ENCODE results near the gene SEMA5A.

SEMA5A gene

GRCh38 chr5:9099689-9100088, 446.2 kb downstream of the SEMA5A start:
- TF ChIP-seq TAF1 (IDR thresholded peaks at IDR 0.05; ENCODE audit: borderline replicate concordance, insufficient read depth, low read length): no peak
- TF ChIP-seq REST (IDR thresholded peaks at IDR 0.05; ENCODE audit: insufficient read depth in 1 of 2, low read depth in 2 of 2, low read length in 2 of 2): no peak
- TF ChIP-seq FOXP2 (optimal IDR thresholded peaks at IDR 0.05; ENCODE audit: borderline replicate concordance, extremely low read depth, extremely low read length, insufficient read depth): no peak
- TF ChIP-seq SIN3A (IDR thresholded peaks at IDR 0.05; ENCODE audit: borderline replicate concordance, insufficient read depth, low read length): no peak
- no peak for TF ChIP-seq POLR2AphosphoS5 (IDR thresholded peaks at IDR 0.05; ENCODE audit: low read depth, low read length)

- TF ChIP-seq SIN3A (IDR thresholded peaks at IDR 0.05; ENCODE audit: borderline replicate concordance, insufficient read depth, low read length) (no peak), REST (IDR thresholded peaks at IDR 0.05; ENCODE audit: insufficient read depth in 1 of 2, low read depth in 2 of 2, low read length in 2 of 2) (no peak), TAF1 (IDR thresholded peaks at IDR 0.05; ENCODE audit: borderline replicate concordance, insufficient read depth, low read length) (no peak), POLR2AphosphoS5 (IDR thresholded peaks at IDR 0.05; ENCODE audit: low read depth, low read length) (no peak), FOXP2 (optimal IDR thresholded peaks at IDR 0.05; ENCODE audit: borderline replicate concordance, extremely low read depth, extremely low read length, insufficient read depth) (no peak)
Measured at GRCh38 chr5:9098990-9099389, 446.9 kb downstream of the SEMA5A start.

GRCh38 chr5:9094582-9094981, 451.3 kb downstream of the SEMA5A start:
- no peak for TF ChIP-seq TAF1 (IDR thresholded peaks at IDR 0.05; ENCODE audit: borderline replicate concordance, insufficient read depth, low read length)
- no peak for TF ChIP-seq POLR2AphosphoS5 (IDR thresholded peaks at IDR 0.05; ENCODE audit: low read depth, low read length)
- no peak for TF ChIP-seq REST (IDR thresholded peaks at IDR 0.05; ENCODE audit: insufficient read depth in 1 of 2, low read depth in 2 of 2, low read length in 2 of 2)
- TF ChIP-seq SIN3A (IDR thresholded peaks at IDR 0.05; ENCODE audit: borderline replicate concordance, insufficient read depth, low read length): no peak
- TF ChIP-seq FOXP2 (optimal IDR thresholded peaks at IDR 0.05; ENCODE audit: borderline replicate concordance, extremely low read depth, extremely low read length, insufficient read depth): no peak

GRCh38 chr5:9091896-9092662, 453.8 kb downstream of the SEMA5A start:
- no peak for TF ChIP-seq REST (IDR thresholded peaks at IDR 0.05; ENCODE audit: insufficient read depth in 1 of 2, low read depth in 2 of 2, low read length in 2 of 2)
- TF ChIP-seq SIN3A (IDR thresholded peaks at IDR 0.05; ENCODE audit: borderline replicate concordance, insufficient read depth, low read length): no peak
